H9 (cell line): ENCODE results near the gene CDK6. TPM values are rescaled to one million over a fixed set of nuclear protein-coding genes. Genes with fewer than 3 reads are reported as not detected.
A peak's percentile ranks its signal among the peaks of the same experiment; 100 is the strongest.

ENCODE experiments used
- DNase-seq: peaks from one replicate; pipeline ENCODE4 v3.0.0-alpha.2; 2017
- H2AFZ ChIP-seq: one replicate; pipeline ENCODE4 v1.6.1; 2013; ENCODE audit warnings: mild to moderate bottlenecking, low read length, control low read depth, moderate library complexity
- H2AK5ac ChIP-seq: 2 replicates; pipeline ENCODE4 v1.6.1; 2013; ENCODE audit warnings: low read length, control low read depth, mixed read lengths; ENCODE audit not compliant: insufficient read length
- H2BK120ac ChIP-seq: one replicate; pipeline ENCODE4 v1.6.1; 2013; ENCODE audit warnings: low read depth, mild to moderate bottlenecking, low read length, control low read depth, inconsistent platforms; ENCODE audit not compliant: poor library complexity, severe bottlenecking
- H2BK12ac ChIP-seq: 2 replicates; pipeline ENCODE4 v1.6.1; 2013; ENCODE audit warnings: low read length, control low read depth, mixed read lengths, low read depth; ENCODE audit not compliant: insufficient read length
- H2BK15ac ChIP-seq: 2 replicates; pipeline ENCODE4 v1.6.1; 2013; ENCODE audit warnings: low read depth, low read length, control low read depth
- H2BK20ac ChIP-seq: one replicate; pipeline ENCODE4 v1.6.1; 2013; ENCODE audit warnings: low read depth, mild to moderate bottlenecking, low read length, control low read depth, inconsistent platforms; ENCODE audit not compliant: poor library complexity, severe bottlenecking
- H2BK5ac ChIP-seq: 2 replicates; pipeline ENCODE4 v1.6.1; 2013; ENCODE audit warnings: low read length, control low read depth, mixed read lengths; ENCODE audit not compliant: insufficient read length
- H3K14ac ChIP-seq: 2 replicates; pipeline ENCODE4 v1.6.1; 2013; ENCODE audit warnings: low read length, control low read depth; ENCODE audit not compliant: insufficient read depth
- H3K18ac ChIP-seq: 2 replicates; pipeline ENCODE4 v1.6.1; 2013; ENCODE audit warnings: low read depth, mild to moderate bottlenecking, mixed read lengths, low read length, control low read depth; ENCODE audit not compliant: insufficient read length
- H3K23ac ChIP-seq: 2 replicates; pipeline ENCODE4 v1.6.1; 2013; ENCODE audit warnings: low read length, control low read depth, mixed read lengths, low read depth; ENCODE audit not compliant: insufficient read length
- H3K23me2 ChIP-seq: 2 replicates; pipeline ENCODE4 v1.6.1; 2013; ENCODE audit warnings: low read depth, mild to moderate bottlenecking, mixed read lengths, low read length, control low read depth; ENCODE audit not compliant: insufficient read length, poor library complexity, severe bottlenecking
- H3K27ac ChIP-seq: 2 replicates; pipeline ENCODE4 v1.5.1; 2013; ENCODE audit warnings: low read length, control low read depth, mixed read lengths, low read depth; ENCODE audit not compliant: insufficient read length
- H3K27me3 ChIP-seq: 2 replicates; pipeline ENCODE4 v1.6.1; 2013; ENCODE audit warnings: low read length, control low read depth, inconsistent platforms; ENCODE audit not compliant: insufficient read depth
- H3K4ac ChIP-seq: 2 replicates; pipeline ENCODE4 v1.6.1; 2013; ENCODE audit warnings: low read depth, mild to moderate bottlenecking, control low read depth, inconsistent platforms, low read length, moderate library complexity
- H3K4me1 ChIP-seq: 2 replicates; pipeline ENCODE4 v1.6.1; 2013; ENCODE audit warnings: low read length, control low read depth, inconsistent platforms; ENCODE audit not compliant: insufficient read depth
- H3K4me2 ChIP-seq: 2 replicates; pipeline ENCODE4 v1.6.1; 2013; ENCODE audit warnings: low read length, control low read depth, mixed read lengths; ENCODE audit not compliant: insufficient read length, insufficient read depth
- H3K56ac ChIP-seq: 2 replicates; pipeline ENCODE4 v1.6.1; 2013; ENCODE audit warnings: low read depth, mild to moderate bottlenecking, mixed read lengths, low read length, control low read depth; ENCODE audit not compliant: insufficient read length
- H3K79me1 ChIP-seq: 2 replicates; pipeline ENCODE4 v1.6.1; 2013; ENCODE audit warnings: low read depth, mild to moderate bottlenecking, moderate library complexity, low read length, control low read depth, inconsistent platforms; ENCODE audit not compliant: insufficient read depth, poor library complexity, severe bottlenecking
- H3K79me2 ChIP-seq: 2 replicates; pipeline ENCODE4 v1.6.1; 2013; ENCODE audit warnings: low read length, control low read depth, inconsistent platforms; ENCODE audit not compliant: insufficient read depth
- H3K9ac ChIP-seq: 2 replicates; pipeline ENCODE4 v1.6.1; 2013; ENCODE audit warnings: low read length, control low read depth, mixed read lengths; ENCODE audit not compliant: insufficient read length; ENCODE audit errors: extremely low read depth
- H3K9me3 ChIP-seq: one replicate; pipeline ENCODE4 v1.6.1; 2013; ENCODE audit warnings: low read depth, low read length, inconsistent platforms; ENCODE audit not compliant: control insufficient read depth
- H3T11ph ChIP-seq: one replicate; pipeline ENCODE4 v1.6.1; 2013; ENCODE audit warnings: mild to moderate bottlenecking, low read length, control low read depth, inconsistent platforms
- H4K20me1 ChIP-seq: one replicate; pipeline ENCODE4 v1.6.1; 2013; ENCODE audit not compliant: control insufficient read depth, insufficient read length, insufficient read depth
- H4K5ac ChIP-seq: 2 replicates; pipeline ENCODE4 v1.6.1; 2013; ENCODE audit warnings: low read depth, mild to moderate bottlenecking, mixed read lengths, low read length, control low read depth; ENCODE audit not compliant: insufficient read length
- H4K8ac ChIP-seq: replicated peaks from 2 replicates; pipeline ENCODE4 v1.6.1; 2013; ENCODE audit warnings: low read length, control low read depth, mixed read lengths, low read depth; ENCODE audit not compliant: insufficient read length
- H4K91ac ChIP-seq: 2 replicates; pipeline ENCODE4 v1.6.1; 2013; ENCODE audit warnings: low read depth, mild to moderate bottlenecking, moderate library complexity, mixed read lengths, low read length, control low read depth; ENCODE audit not compliant: insufficient read length
- H3K27ac Mint-ChIP-seq, 3 experiments: 2 replicates in 2 of 3; 3 replicates in 1 of 3; pipeline ENCODE4 v1.8.0; 2020 to 2021; ENCODE audit warnings: mixed read lengths in 3 of 3, mild to moderate bottlenecking in 1 of 3, moderate library complexity in 1 of 3
- H3K27me3 Mint-ChIP-seq: 2 replicates; pipeline ENCODE4 v1.8.0; 2021; ENCODE audit warnings: low read depth, mild to moderate bottlenecking, moderate library complexity, mixed read lengths
- H3K36me3 Mint-ChIP-seq, 3 experiments: 2 replicates in 2 of 3; 3 replicates in 1 of 3; pipeline ENCODE4 v1.8.0; 2020 to 2021; ENCODE audit warnings: low read depth in 3 of 3, mixed read lengths in 3 of 3; ENCODE audit not compliant: insufficient read depth in 1 of 3
- H3K4me1 Mint-ChIP-seq, 2 experiments: 2 replicates each; pipeline ENCODE4 v1.8.0; 2020; ENCODE audit warnings: mixed read lengths in 2 of 2
- H3K4me3 Mint-ChIP-seq, 2 experiments: 2 replicates in 1 of 2; 3 replicates in 1 of 2; pipeline ENCODE4 v1.8.0; 2020 to 2021; ENCODE audit warnings: mild to moderate bottlenecking in 2 of 2, mixed read lengths in 2 of 2, moderate library complexity in 1 of 2
- H3K9me3 Mint-ChIP-seq, 2 experiments: 2 replicates in 1 of 2; 3 replicates in 1 of 2; pipeline ENCODE4 v1.8.0; 2020; ENCODE audit warnings: mild to moderate bottlenecking in 2 of 2, mixed read lengths in 2 of 2, moderate library complexity in 1 of 2
- WGBS: extraction: QIAGEN DNeasy Blood & Tissue Kit; methylation state at CpG from one replicate; pipeline ENCODE4 v1.1.7; 2013; ENCODE audit warnings: missing lambda C conversion rate, low lambda C conversion rate, mixed read lengths; ENCODE audit not compliant: insufficient read length; ENCODE audit errors: extremely low coverage; 5-methylcytosine and 5-hydroxymethylcytosine counted together
- total RNA-seq: library from RNA; stranded (reverse); gene quantifications from 2 replicates; pipeline ENCODE4 v1.2.1, GENCODE V29; 2021
- TF ChIP-seq, protein P1 (sequence below): fragments of 200-600 bp; sonication (generic); conservative IDR thresholded peaks from 3 replicates; pipeline ENCODE4 v1.8.0; 2021; ENCODE audit warnings: antibody characterized with exemption, mild to moderate bottlenecking

The CDK6 gene
- total RNA-seq, 1 experiment from 2014 or later, result 30.0 TPM

DNA sequence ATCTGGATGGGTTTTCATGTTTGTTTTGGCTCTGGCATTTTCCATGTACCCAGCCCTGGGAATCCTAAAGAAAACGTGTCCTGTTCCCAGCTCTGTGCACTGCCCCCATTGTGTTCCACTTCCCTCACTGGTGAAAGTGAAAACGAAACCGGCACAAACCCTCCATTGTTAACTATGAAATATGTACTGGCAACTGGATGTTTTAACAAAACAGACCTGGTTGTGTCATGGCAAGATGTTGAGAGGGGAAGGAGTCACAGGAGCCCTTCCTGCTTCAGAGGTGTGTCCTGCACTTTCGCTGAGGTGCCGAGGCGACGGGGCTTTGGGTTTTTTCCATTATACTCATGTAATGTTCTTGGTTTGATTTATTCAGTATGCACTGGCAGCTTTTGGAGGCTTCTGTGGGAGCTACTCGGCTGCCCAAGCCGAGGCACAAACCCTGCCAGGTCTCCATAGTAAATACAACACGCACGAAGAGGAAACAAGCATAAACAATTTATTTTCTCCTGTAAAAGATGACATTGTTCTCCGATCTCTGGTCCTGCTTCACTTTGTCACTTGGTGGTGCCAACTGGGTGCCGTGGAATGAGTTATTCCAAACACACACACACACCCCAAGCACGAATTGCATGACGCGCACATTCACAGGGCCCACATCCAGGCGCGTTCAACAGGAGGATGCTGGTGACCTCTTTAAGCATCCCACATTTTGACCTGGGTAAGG is 118.2 kb downstream of the CDK6 start:
- Histone ChIP-seq H2AK5ac (no peak overlapping the region), H3K79me2 (no peaks in the 10 kb centered on the region), H4K8ac (no peak overlapping the region), H3K79me1 (no peaks in the 10 kb centered on the region), H3K14ac (no peak overlapping the region), H3K9ac (no peak overlapping the region), H3K9me3 (no peaks in the 10 kb centered on the region), H3K27me3 (peaks cover 2% of the 10 kb centered on the region; the same call in 1 of the 2 replicates), H2BK15ac (no peak overlapping the region), H3K23me2 (no peaks in the 10 kb centered on the region), H3K4me1 (0 out of 2 replicates have a peak, but pooled peaks cover 3% of the 10 kb centered on the region), H2BK20ac (no peak overlapping the region), H3K18ac (no peak overlapping the region), H3K23ac (no peak overlapping the region), H4K5ac (no peak overlapping the region), H3K4me2 (no peak overlapping the region), H4K20me1 (no peaks in the 10 kb centered on the region), H3T11ph (no peak overlapping the region), H3K27ac (no peak overlapping the region), H2BK5ac (no peak overlapping the region), H4K91ac (no peak overlapping the region), H2AFZ (no peak overlapping the region), H3K56ac (no peak overlapping the region), H2BK120ac (no peak overlapping the region), H3K4ac (no peak overlapping the region), H2BK12ac (no peak overlapping the region)
- TF ChIP-seq, protein P1, sequence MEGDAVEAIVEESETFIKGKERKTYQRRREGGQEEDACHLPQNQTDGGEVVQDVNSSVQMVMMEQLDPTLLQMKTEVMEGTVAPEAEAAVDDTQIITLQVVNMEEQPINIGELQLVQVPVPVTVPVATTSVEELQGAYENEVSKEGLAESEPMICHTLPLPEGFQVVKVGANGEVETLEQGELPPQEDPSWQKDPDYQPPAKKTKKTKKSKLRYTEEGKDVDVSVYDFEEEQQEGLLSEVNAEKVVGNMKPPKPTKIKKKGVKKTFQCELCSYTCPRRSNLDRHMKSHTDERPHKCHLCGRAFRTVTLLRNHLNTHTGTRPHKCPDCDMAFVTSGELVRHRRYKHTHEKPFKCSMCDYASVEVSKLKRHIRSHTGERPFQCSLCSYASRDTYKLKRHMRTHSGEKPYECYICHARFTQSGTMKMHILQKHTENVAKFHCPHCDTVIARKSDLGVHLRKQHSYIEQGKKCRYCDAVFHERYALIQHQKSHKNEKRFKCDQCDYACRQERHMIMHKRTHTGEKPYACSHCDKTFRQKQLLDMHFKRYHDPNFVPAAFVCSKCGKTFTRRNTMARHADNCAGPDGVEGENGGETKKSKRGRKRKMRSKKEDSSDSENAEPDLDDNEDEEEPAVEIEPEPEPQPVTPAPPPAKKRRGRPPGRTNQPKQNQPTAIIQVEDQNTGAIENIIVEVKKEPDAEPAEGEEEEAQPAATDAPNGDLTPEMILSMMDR, result no peak
- no CpG with 5 or more reads among the region's 18 CpGs for WGBS
- no peak overlapping the region for H3K4me3 Mint-ChIP-seq
- peak overlapping the region in 1 of 3 experiments; percentile 73; a peak in 3 of 7 replicates for H3K27ac Mint-ChIP-seq
- no peak for DNase-seq
- H3K9me3 Mint-ChIP-seq, result no peaks in the 10 kb centered on the region
- H3K27me3 Mint-ChIP-seq, result peaks cover 4% of the 10 kb centered on the region; the same call in 1 of the 2 replicates
- peaks cover 5 to 10% of the 10 kb centered on the region in 2 experiments; a peak in 3 of 4 replicates for H3K4me1 Mint-ChIP-seq
- no peaks in the 10 kb centered on the region; a peak in 1 of 7 replicates for H3K36me3 Mint-ChIP-seq
